Small intestine (tissue), 7 donors: ENCODE measurements around the gene GXYLT2. TPM values are rescaled to one million over a fixed set of nuclear protein-coding genes. Genes with fewer than 3 reads are reported as not detected.

Experiments used
- DNase-seq, 2 donors: peaks; one replicate each; pipeline versions ENCODE4 v3.0.0 to v3.0.0-alpha.2; 2013
- FAIRE-seq: peaks from 2 replicates; lab custom pipeline; 2012; peaks lifted over from hg19 to GRCh38; lab: Jason Lieb, UNC
- H3K27ac ChIP-seq, 3 donors: one replicate each; pipeline ENCODE4 v1.5.1; 2013; ENCODE audit warnings: low read length in 2 of 3, mild to moderate bottlenecking in 2 of 3, control low read depth in 1 of 3, inconsistent platforms in 1 of 3, low read depth in 1 of 3, moderate library complexity in 1 of 3
- H3K27me3 ChIP-seq, 3 donors: one replicate each; pipeline ENCODE4 v1.6.1; 2013; ENCODE audit warnings: low read length in 3 of 3, inconsistent platforms in 1 of 3; ENCODE audit not compliant: control insufficient read depth in 3 of 3, insufficient read depth in 3 of 3
- H3K36me3 ChIP-seq, 3 donors: one replicate each; pipeline ENCODE4 v1.6.1; 2013; ENCODE audit warnings: low read length in 3 of 3, inconsistent platforms in 1 of 3, low read depth in 1 of 3, mild to moderate bottlenecking in 1 of 3, moderate library complexity in 1 of 3; ENCODE audit not compliant: control insufficient read depth in 3 of 3, insufficient read depth in 2 of 3
- H3K4me1 ChIP-seq, 3 donors: one replicate each; pipeline ENCODE4 v1.6.1; 2013; ENCODE audit warnings: low read length in 2 of 3, inconsistent platforms in 1 of 3, low read depth in 1 of 3, mild to moderate bottlenecking in 1 of 3, moderate library complexity in 1 of 3; ENCODE audit not compliant: control insufficient read depth in 3 of 3, insufficient read depth in 2 of 3
- H3K4me3 ChIP-seq, 3 donors: one replicate each; pipeline ENCODE4 v1.5.1; 2013; ENCODE audit warnings: low read length in 3 of 3, control low read depth in 1 of 3, inconsistent platforms in 1 of 3, low read depth in 1 of 3, mild to moderate bottlenecking in 1 of 3, moderate library complexity in 1 of 3
- H3K9me3 ChIP-seq, 2 donors: one replicate each; pipeline ENCODE4 v1.6.1; 2013; ENCODE audit warnings: low read depth in 1 of 2, low read length in 1 of 2; ENCODE audit not compliant: control insufficient read depth in 2 of 2, insufficient read depth in 1 of 2
- WGBS, 3 donors: extraction: QIAGEN DNeasy Blood & Tissue Kit; methylation state at CpG; one replicate each; pipeline ENCODE4 v1.1.7; 2013; 5-methylcytosine and 5-hydroxymethylcytosine counted together
- polyA plus RNA-seq, 4 donors: library from polyadenylated mRNA; stranded (reverse) in 3 of 4; unstranded in 1 of 4; fragments of 200-250 nt in 3 of 4; fragments of 120-200 nt in 1 of 4; gene quantifications; one replicate each; pipeline versions ENCODE4 v1.2.1 to v1.2.3, GENCODE V29; 2013
- donor health status: healthy with polysubstance abuse.
- donor health status: control.
- donor health status: control.
- donor health status: Bipolar disorder and iron deficiency.
- donor health status: healthy.

The GXYLT2 gene
- polyA plus RNA-seq, 4 donors, result 0.48 to 3.2 (median 0.54) TPM; not detected in 1

- Histone ChIP-seq H3K4me3 (no peak overlapping the region), H3K27me3 (no peaks in the 10 kb centered on the region), H3K36me3 (no peaks in the 10 kb centered on the region), H3K27ac (no peak overlapping the region), H3K9me3 (no peaks in the 10 kb centered on the region), H3K4me1 (peaks cover 0 to 24% (median 0%) of the 10 kb centered on the region in 3 donors)
- 10 to 36% (median 26%) methylated on average over 1 of the region's 1 CpG for WGBS, 3 donors
- DNase-seq, result no peak
- FAIRE-seq, result no peak
Observed at GRCh38 chr3:72976281-72976741, 88.5 kb downstream of the GXYLT2 start.

GRCh38 chr3:72977060-72977808 is 89.4 kb downstream of the GXYLT2 start:
- no peak overlapping the region for H3K27ac ChIP-seq
- 68 to 84% (median 69%) methylated on average over 5 of the region's 5 CpGs for WGBS, 3 donors
- H3K4me3 ChIP-seq, result no peak overlapping the region
- no peaks in the 10 kb centered on the region for H3K36me3 ChIP-seq
- peaks cover 0 to 20% (median 0%) of the 10 kb centered on the region in 3 donors for H3K4me1 ChIP-seq
- no peaks in the 10 kb centered on the region for H3K27me3 ChIP-seq
- no peaks in the 10 kb centered on the region for H3K9me3 ChIP-seq
- DNase-seq (no peak), FAIRE-seq (no peak)

GRCh38 chr3:72982609-72983366 is 94.9 kb downstream of the GXYLT2 start:
- no peak overlapping the region for H3K4me3 ChIP-seq
- H3K27me3 ChIP-seq, result no peaks in the 10 kb centered on the region
- H3K4me1 ChIP-seq, result peaks cover 0 to 1% (median 0%) of the 10 kb centered on the region in 3 donors
- no peak for FAIRE-seq
- 77 to 85% (median 82%) methylated on average over 3 of the region's 3 CpGs for WGBS, 3 donors
- peaks cover 0 to 9% of the 10 kb centered on the region in 2 donors for H3K9me3 ChIP-seq
- DNase-seq, result no peak
- H3K36me3 ChIP-seq, result no peaks in the 10 kb centered on the region
- H3K27ac ChIP-seq, result no peak overlapping the region

- FAIRE-seq, result no peak
- Histone ChIP-seq H3K27me3 (no peaks in the 10 kb centered on the region), H3K4me3 (no peak overlapping the region)
Observed at GRCh38 chr3:72985576-72985975, 97.7 kb downstream of the GXYLT2 start.

GRCh38 chr3:72990701-72991395 is 103.0 kb downstream of the GXYLT2 start:
- WGBS, 3 donors, result 75 to 81% (median 77%) methylated on average over 5 of the region's 5 CpGs
- peak in 1 of 2 donors; percentile 70 for DNase-seq
- Histone ChIP-seq H3K4me3 (no peak overlapping the region), H3K4me1 (no peaks in the 10 kb centered on the region), H3K36me3 (no peaks in the 10 kb centered on the region), H3K27ac (no peak overlapping the region), H3K9me3 (no peaks in the 10 kb centered on the region), H3K27me3 (no peaks in the 10 kb centered on the region)
- FAIRE-seq, result no peak

More at GRCh38 chr3:72985576-72985975, 97.7 kb downstream of the GXYLT2 start:
- Histone ChIP-seq H3K9me3 (peaks cover 0 to 9% of the 10 kb centered on the region in 2 donors), H3K27ac (no peak overlapping the region), H3K36me3 (no peaks in the 10 kb centered on the region), H3K4me1 (peaks cover 0 to 1% (median 0%) of the 10 kb centered on the region in 3 donors)
- WGBS, 3 donors, result 22 to 67% (median 33%) methylated on average over 1 of the region's 1 CpG
- no peak for DNase-seq

GRCh38 chr3:72991522-72991921 is 103.7 kb downstream of the GXYLT2 start:
- no peak for DNase-seq
- Histone ChIP-seq H3K4me3 (no peak overlapping the region), H3K4me1 (peaks cover 0 to 5% (median 0%) of the 10 kb centered on the region in 3 donors), H3K27me3 (no peaks in the 10 kb centered on the region), H3K27ac (no peak overlapping the region), H3K9me3 (no peaks in the 10 kb centered on the region), H3K36me3 (no peaks in the 10 kb centered on the region)
- no peak for FAIRE-seq
- WGBS, 3 donors, result 78 to 92% (median 86%) methylated on average over 2 of the region's 2 CpGs

GRCh38 chr3:72993391-72993790 is 105.5 kb downstream of the GXYLT2 start:
- FAIRE-seq (no peak), DNase-seq (no peak)
- H3K36me3 ChIP-seq, result no peaks in the 10 kb centered on the region
- no peaks in the 10 kb centered on the region for H3K27me3 ChIP-seq
- H3K4me1 ChIP-seq, result peaks cover 0 to 5% (median 2%) of the 10 kb centered on the region in 3 donors
- no peaks in the 10 kb centered on the region for H3K9me3 ChIP-seq
- no peak overlapping the region for H3K4me3 ChIP-seq
- WGBS, 3 donors, result 80 to 84% (median 81%) methylated on average over 6 of the region's 6 CpGs
- H3K27ac ChIP-seq, result no peak overlapping the region

- no peak overlapping the region for H3K4me3 ChIP-seq
- H3K9me3 ChIP-seq, result no peaks in the 10 kb centered on the region
- peaks cover 5 to 6% (median 5%) of the 10 kb centered on the region in 3 donors for H3K4me1 ChIP-seq
- no peaks in the 10 kb centered on the region for H3K36me3 ChIP-seq
- no peak overlapping the region for H3K27ac ChIP-seq
- H3K27me3 ChIP-seq, result no peaks in the 10 kb centered on the region
- peak; percentile 45 to 49 for DNase-seq
- WGBS, 3 donors, result 50 to 83% (median 69%) methylated on average over 10 of the region's 10 CpGs
- no peak for FAIRE-seq
Observed at GRCh38 chr3:72995337-72995736, 107.5 kb downstream of the GXYLT2 start.
